BE2C (cell line): ENCODE measurements around the gene MSRB2.

Experiments used
- DNase-seq: peaks from one replicate; pipeline ENCODE4 v3.0.0-alpha.2; 2020
- H3K27me3 ChIP-seq: fragments of 250-450 bp; sonication (Bioruptor Pico); 2 replicates; pipeline ENCODE4 v1.5.1; 2020; ENCODE audit warnings: mild to moderate bottlenecking
- H3K36me3 ChIP-seq: fragments of 250-450 bp; sonication (Bioruptor Pico); 2 replicates; pipeline ENCODE4 v1.5.1; 2020; ENCODE audit warnings: mild to moderate bottlenecking
- H3K4me1 ChIP-seq: fragments of 250-450 bp; sonication (Bioruptor Pico); 2 replicates; pipeline ENCODE4 v1.5.1; 2020
- H3K4me3 ChIP-seq: 2 replicates; pipeline ENCODE4 v1.5.1; 2011; ENCODE audit warnings: low read depth, low read length
- H3K9me3 ChIP-seq: fragments of 250-450 bp; sonication (Bioruptor Pico); 2 replicates; pipeline ENCODE4 v1.5.1; 2020
- CTCF ChIP-seq: IDR thresholded peaks from 2 replicates; pipeline ENCODE4 v1.5.1; 2012; ENCODE audit warnings: mild to moderate bottlenecking, low read depth, low read length

Gene MSRB2

GRCh38 chr10:23053036-23053435 lies 42.3 kb upstream of the MSRB2 start:
- no peaks in the 10 kb centered on the region for H3K27me3 ChIP-seq
- no peak for TF ChIP-seq CTCF
- H3K4me1 ChIP-seq = no peaks in the 10 kb centered on the region
- no peaks in the 10 kb centered on the region for H3K36me3 ChIP-seq
- DNase-seq = no peak
- H3K9me3 ChIP-seq = no peaks in the 10 kb centered on the region; the same call in 1 of the 2 replicates
- H3K4me3 ChIP-seq = no peak overlapping the region

GRCh38 chr10:23055424-23056185 lies 39.8 kb upstream of the MSRB2 start:
- no peak for TF ChIP-seq CTCF
- no peak for DNase-seq
- Histone ChIP-seq H3K27me3 (no peaks in the 10 kb centered on the region), H3K9me3 (no peaks in the 10 kb centered on the region; the same call in 1 of the 2 replicates), H3K4me1 (no peaks in the 10 kb centered on the region), H3K36me3 (no peaks in the 10 kb centered on the region), H3K4me3 (no peak overlapping the region)

GRCh38 chr10:23056186-23056579 lies 39.2 kb upstream of the MSRB2 start:
- no peaks in the 10 kb centered on the region for H3K36me3 ChIP-seq
- H3K9me3 ChIP-seq = no peaks in the 10 kb centered on the region; the same call in 1 of the 2 replicates
- DNase-seq = no peak
- H3K27me3 ChIP-seq = no peaks in the 10 kb centered on the region
- TF ChIP-seq CTCF = no peak
- no peaks in the 10 kb centered on the region for H3K4me1 ChIP-seq
- no peak overlapping the region for H3K4me3 ChIP-seq

- no peak for TF ChIP-seq CTCF
- no peak for DNase-seq
- Histone ChIP-seq H3K27me3 (no peaks in the 10 kb centered on the region), H3K4me3 (no peak overlapping the region), H3K36me3 (no peaks in the 10 kb centered on the region), H3K4me1 (no peaks in the 10 kb centered on the region), H3K9me3 (no peaks in the 10 kb centered on the region; the same call in 1 of the 2 replicates)
Observed at GRCh38 chr10:23058366-23058765, 37.0 kb upstream of the MSRB2 start.

GRCh38 chr10:23060918-23061317 lies 34.5 kb upstream of the MSRB2 start:
- Histone ChIP-seq H3K4me1 (peaks cover 5% of the 10 kb centered on the region), H3K27me3 (no peaks in the 10 kb centered on the region), H3K9me3 (no peaks in the 10 kb centered on the region; the same call in 1 of the 2 replicates), H3K36me3 (no peaks in the 10 kb centered on the region), H3K4me3 (no peak overlapping the region)
- no peak for DNase-seq
- no peak for TF ChIP-seq CTCF

- Histone ChIP-seq H3K4me3 (no peak overlapping the region), H3K27me3 (no peaks in the 10 kb centered on the region), H3K9me3 (no peaks in the 10 kb centered on the region), H3K36me3 (no peaks in the 10 kb centered on the region), H3K4me1 (peaks cover 9% of the 10 kb centered on the region)
- no peak for TF ChIP-seq CTCF
- DNase-seq = no peak
Observed at GRCh38 chr10:23063045-23063972, 32.1 kb upstream of the MSRB2 start.
